Mononuclear cell (primary cell): ENCODE measurements around the gene POC1A. TPM values are rescaled to one million over a fixed set of nuclear protein-coding genes. Genes with fewer than 3 reads are reported as not detected.

ENCODE experiments used
- H3K27me3 ChIP-seq: 2 replicates; pipeline ENCODE4 v1.6.0; 2011; ENCODE audit warnings: low read length, control low read depth; ENCODE audit not compliant: insufficient read depth
- H3K4me1 ChIP-seq: 2 replicates; pipeline ENCODE4 v1.5.1; 2011; ENCODE audit warnings: mild to moderate bottlenecking, low read length, control low read depth; ENCODE audit not compliant: insufficient read depth
- H3K4me3 ChIP-seq: 2 replicates; pipeline ENCODE4 v1.5.1; 2011; ENCODE audit warnings: mild to moderate bottlenecking, low read length, moderate library complexity
- H3K9me3 ChIP-seq: 2 replicates; pipeline ENCODE4 v1.5.1; 2011; ENCODE audit warnings: low read depth, mild to moderate bottlenecking, control low read depth, low read length
- total RNA-seq: library from RNA; depleted of rRNA; stranded (reverse); fragments of >200 nt; gene quantifications from one replicate; pipeline ENCODE4 v1.2.3, GENCODE V29; 2012

POC1A gene
- total RNA-seq, 1 donor: 0.21 TPM

GRCh38 chr3:52119099-52119498, 35.1 kb downstream of the POC1A start:
- Histone ChIP-seq H3K9me3 (no peaks in the 10 kb centered on the region), H3K4me1 (peaks cover 54% of the 10 kb centered on the region), H3K4me3 (no peak overlapping the region), H3K27me3 (no peaks in the 10 kb centered on the region)

GRCh38 chr3:52118156-52118875, 35.9 kb downstream of the POC1A start:
- H3K4me3 ChIP-seq: no peak overlapping the region
- H3K9me3 ChIP-seq: no peaks in the 10 kb centered on the region
- no peaks in the 10 kb centered on the region for H3K27me3 ChIP-seq
- peaks cover 51% of the 10 kb centered on the region for H3K4me1 ChIP-seq

GRCh38 chr3:52117537-52117936, 36.7 kb downstream of the POC1A start:
- Histone ChIP-seq H3K4me3 (no peak overlapping the region), H3K27me3 (no peaks in the 10 kb centered on the region), H3K9me3 (no peaks in the 10 kb centered on the region), H3K4me1 (peaks cover 43% of the 10 kb centered on the region)

- Histone ChIP-seq H3K27me3 (no peaks in the 10 kb centered on the region), H3K9me3 (no peaks in the 10 kb centered on the region), H3K4me1 (peaks cover 11% of the 10 kb centered on the region), H3K4me3 (no peak overlapping the region)
Observed at GRCh38 chr3:52112056-52112455, 42.2 kb downstream of the POC1A start.

- Histone ChIP-seq H3K27me3 (no peaks in the 10 kb centered on the region), H3K4me3 (no peak overlapping the region), H3K9me3 (no peaks in the 10 kb centered on the region), H3K4me1 (peaks cover 11% of the 10 kb centered on the region)
Observed at GRCh38 chr3:52110502-52110901, 43.7 kb downstream of the POC1A start.

GRCh38 chr3:52109611-52110301, 44.5 kb downstream of the POC1A start:
- Histone ChIP-seq H3K9me3 (no peaks in the 10 kb centered on the region), H3K27me3 (no peaks in the 10 kb centered on the region), H3K4me3 (no peak overlapping the region), H3K4me1 (peaks cover 11% of the 10 kb centered on the region)

GRCh38 chr3:52108302-52109232, 45.7 kb downstream of the POC1A start:
- no peak overlapping the region for H3K4me3 ChIP-seq
- no peaks in the 10 kb centered on the region for H3K9me3 ChIP-seq
- peaks cover 11% of the 10 kb centered on the region for H3K4me1 ChIP-seq
- H3K27me3 ChIP-seq: no peaks in the 10 kb centered on the region

GRCh38 chr3:52106951-52107611, 47.1 kb downstream of the POC1A start:
- Histone ChIP-seq H3K9me3 (no peaks in the 10 kb centered on the region), H3K4me3 (no peak overlapping the region), H3K4me1 (peaks cover 11% of the 10 kb centered on the region), H3K27me3 (no peaks in the 10 kb centered on the region)

GRCh38 chr3:52104684-52105640, 49.3 kb downstream of the POC1A start:
- H3K4me1 ChIP-seq: peaks cover 10% of the 10 kb centered on the region
- no peaks in the 10 kb centered on the region for H3K27me3 ChIP-seq
- H3K9me3 ChIP-seq: peaks cover 8% of the 10 kb centered on the region
- no peak overlapping the region for H3K4me3 ChIP-seq

GRCh38 chr3:52102934-52103333, 51.3 kb downstream of the POC1A start:
- Histone ChIP-seq H3K4me1 (no peaks in the 10 kb centered on the region), H3K27me3 (no peaks in the 10 kb centered on the region), H3K9me3 (peaks cover 8% of the 10 kb centered on the region), H3K4me3 (no peak overlapping the region)

GRCh38 chr3:52099001-52099401, 55.2 kb downstream of the POC1A start:
- H3K4me3 ChIP-seq: no peak overlapping the region
- H3K4me1 ChIP-seq: no peaks in the 10 kb centered on the region
- no peaks in the 10 kb centered on the region for H3K27me3 ChIP-seq
- H3K9me3 ChIP-seq: peaks cover 8% of the 10 kb centered on the region

- Histone ChIP-seq H3K4me1 (no peaks in the 10 kb centered on the region), H3K9me3 (peaks cover 8% of the 10 kb centered on the region), H3K4me3 (no peak overlapping the region), H3K27me3 (no peaks in the 10 kb centered on the region)
Observed at GRCh38 chr3:52097851-52098507, 56.2 kb downstream of the POC1A start.

GRCh38 chr3:52095990-52096775, 58.0 kb downstream of the POC1A start:
- Histone ChIP-seq H3K9me3 (peaks cover 3% of the 10 kb centered on the region), H3K4me1 (no peaks in the 10 kb centered on the region), H3K27me3 (no peaks in the 10 kb centered on the region), H3K4me3 (no peak overlapping the region)
